Mucosa of descending colon (tissue), 3 donors: ENCODE data around the gene SPRED2. TPM values are rescaled to one million over a fixed set of nuclear protein-coding genes. Genes with fewer than 3 reads are reported as not detected.

Experiments
- ATAC-seq: fragments of 200-7000 bp; cut with Tn5 transposase; one replicate; pipeline ENCODE4 v1.9.1; 2020; ENCODE audit warnings: mild to moderate bottlenecking, moderate library complexity
- DNase-seq, 3 donors: peaks; one replicate each; pipeline ENCODE4 v3.0.0-alpha.2; 2020
- H3K36me3 ChIP-seq: fragments of 200-600 bp; one replicate; pipeline ENCODE4 v1.8.0; 2021; ENCODE audit warnings: low read depth, mild to moderate bottlenecking
- H3K4me1 ChIP-seq: fragments of 200-600 bp; one replicate; pipeline ENCODE4 v1.8.0; 2021; ENCODE audit warnings: low read depth, mild to moderate bottlenecking
- H3K4me3 ChIP-seq: fragments of 200-600 bp; one replicate; pipeline ENCODE4 v1.8.0; 2021; ENCODE audit warnings: mild to moderate bottlenecking
- H3K9me3 ChIP-seq: fragments of 200-600 bp; one replicate; pipeline ENCODE4 v1.8.0; 2021; ENCODE audit warnings: mild to moderate bottlenecking
- CTCF ChIP-seq: fragments of 200-600 bp; IDR thresholded peaks from one replicate; pipeline ENCODE4 v1.8.0; 2022; ENCODE audit warnings: antibody characterized with exemption, mild to moderate bottlenecking
- intact Hi-C, 2 donors: fragments of 100-400 bp; cut with DNase I in 1 of 2; cut with micrococcal nuclease in 1 of 2; formaldehyde crosslinking; loops; one replicate each; pipeline versions ENCODE4 v1.11.0 to v1.11.1; 2022; cut with DNase I, micrococcal nuclease
- total RNA-seq, 3 donors: library from RNA; stranded (reverse); fragmentation: NEBNext Ultra II Directional in 2 of 3; extraction: Animal tissue kit (Norgen Biotek cat#: 25700) in 2 of 3; gene quantifications; one replicate each; pipeline versions ENCODE4 v1.2.1 to v1.2.4, GENCODE V29; 2021 to 2023
- donor health status: DM: no; HTN: no; CAD: no; lungs with moderate emphysema.
- donor health status: DM: no; HTN: no; CAD: no.
- donor health status: DM: no; HTN: yes; CAD: no.

Gene SPRED2
- total RNA-seq, 3 donors from 2014 or later, result 38.1 to 65.0 (median 43.4) TPM

GRCh38 chr2:65375723-65376122 lies 56.7 kb downstream of the SPRED2 start:
- Histone ChIP-seq H3K9me3 (no peaks in the 10 kb centered on the region), H3K36me3 (no peaks in the 10 kb centered on the region), H3K4me1 (peaks cover 25% of the 10 kb centered on the region), H3K4me3 (no peak overlapping the region)
- intact Hi-C loops, result no loop called here
- ATAC-seq, result no peak
- DNase-seq, result no peak
- TF ChIP-seq CTCF, result no peak

GRCh38 chr2:65374999-65375398 lies 57.4 kb downstream of the SPRED2 start:
- H3K4me3 ChIP-seq, result no peak overlapping the region
- TF ChIP-seq CTCF, result no peak
- H3K4me1 ChIP-seq, result peaks cover 25% of the 10 kb centered on the region
- ATAC-seq (no peak), DNase-seq (no peak)
- H3K36me3 ChIP-seq, result no peaks in the 10 kb centered on the region
- no peaks in the 10 kb centered on the region for H3K9me3 ChIP-seq
- intact Hi-C loops, result no loop called here

GRCh38 chr2:65374575-65374974 lies 57.8 kb downstream of the SPRED2 start:
- TF ChIP-seq CTCF, result no peak
- no peak for ATAC-seq
- Histone ChIP-seq H3K4me1 (peaks cover 25% of the 10 kb centered on the region), H3K4me3 (no peak overlapping the region), H3K9me3 (no peaks in the 10 kb centered on the region), H3K36me3 (no peaks in the 10 kb centered on the region)
- intact Hi-C loops, result no loop called here
- DNase-seq, result no peak

- TF ChIP-seq CTCF, result no peak
- no peak for DNase-seq
- ATAC-seq, result no peak
- no peaks in the 10 kb centered on the region for H3K9me3 ChIP-seq
- intact Hi-C loops, result no loop called here
- H3K4me3 ChIP-seq, result no peak overlapping the region
- H3K36me3 ChIP-seq, result no peaks in the 10 kb centered on the region
- H3K4me1 ChIP-seq, result peaks cover 22% of the 10 kb centered on the region
Observed at GRCh38 chr2:65373365-65373918, 59.0 kb downstream of the SPRED2 start.

GRCh38 chr2:65372619-65373018 lies 59.8 kb downstream of the SPRED2 start:
- intact Hi-C loops, result no loop called here
- ATAC-seq (no peak), DNase-seq (no peak)
- H3K4me1 ChIP-seq, result peaks cover 14% of the 10 kb centered on the region
- TF ChIP-seq CTCF, result no peak
- H3K9me3 ChIP-seq, result no peaks in the 10 kb centered on the region
- no peak overlapping the region for H3K4me3 ChIP-seq
- H3K36me3 ChIP-seq, result no peaks in the 10 kb centered on the region

- intact Hi-C loops, result no loop called here
- TF ChIP-seq CTCF, result no peak
- ATAC-seq, result no peak
- DNase-seq, result no peak
- H3K36me3 ChIP-seq, result no peaks in the 10 kb centered on the region
- no peaks in the 10 kb centered on the region for H3K9me3 ChIP-seq
- no peak overlapping the region for H3K4me3 ChIP-seq
- H3K4me1 ChIP-seq, result peaks cover 17% of the 10 kb centered on the region
Observed at GRCh38 chr2:65371074-65371434, 61.3 kb downstream of the SPRED2 start.
